ENCODE results near the gene GPBP1.
"Not testable (repeated sequence)": the region's sequence is repeated elsewhere in the genome, so short reads cannot be mapped to it uniquely, and the experiment has no call there.

Gene GPBP1

DNA sequence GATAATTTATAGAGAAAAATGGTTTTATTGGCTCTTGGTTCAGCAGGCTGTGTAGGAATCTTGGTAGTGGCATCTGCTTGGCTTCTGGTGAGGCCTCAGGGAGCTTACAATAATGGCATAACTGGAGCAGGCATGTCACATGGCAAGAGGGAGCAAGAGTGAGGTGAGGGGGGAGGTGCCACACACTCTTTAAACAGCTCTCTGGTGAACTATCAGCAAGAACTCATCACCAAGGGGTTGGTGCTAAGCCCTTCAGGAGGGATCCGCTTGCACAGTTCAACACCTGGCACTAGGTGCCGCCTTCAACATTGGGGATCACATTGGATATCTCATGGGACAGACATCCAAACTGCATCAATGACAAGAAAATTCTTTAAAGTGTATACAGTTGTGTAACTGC lies 10.5 kb downstream of the GPBP1 start:
- Histone ChIP-seq H3K79me1 (ENCODE audit: low read length) (no peaks in the 10 kb centered on the region), H3K4me3 (ENCODE audit: low read depth, low read length) (no peak overlapping the region), H3K4me1 (ENCODE audit: control insufficient read depth in 1 of 2, insufficient read depth in 2 of 2, low read length in 2 of 2) (peaks cover 3 to 6% of the 10 kb centered on the region in 2 experiments), H3K23ac (ENCODE audit: low read length) (no peak overlapping the region), H2AFZ (ENCODE audit: insufficient read depth, low read length, poor library complexity) (no peak overlapping the region), H3K27me3 (ENCODE audit: insufficient read depth, low read length) (no peaks in the 10 kb centered on the region), H3K27ac (ENCODE audit: low read depth, low read length) (no peak overlapping the region), H3K4ac (ENCODE audit: low read depth, low read length) (peak overlapping the region; percentile 73), H3K9me3 (ENCODE audit: insufficient read depth, low read depth, low read length) (no peaks in the 10 kb centered on the region), H3K9ac (ENCODE audit: low read length) (no peak overlapping the region), H4K8ac (ENCODE audit: low read depth, low read length) (no peak overlapping the region), H2BK12ac (ENCODE audit: low read length) (no peak overlapping the region), H3K14ac (ENCODE audit: low read length) (no peak overlapping the region), H3K4me2 (ENCODE audit: low read length) (no peak overlapping the region), H2BK120ac (ENCODE audit: insufficient read depth, low read length, poor library complexity) (no peak overlapping the region), H3K18ac (ENCODE audit: low read length) (no peak overlapping the region), H3K36me3 (ENCODE audit: control insufficient read depth in 1 of 2, insufficient read depth in 2 of 2, low read length in 2 of 2) (peaks cover 17 to 21% of the 10 kb centered on the region in 2 experiments), H4K12ac (ENCODE audit: low read depth, low read length) (no peak overlapping the region), H3K79me2 (ENCODE audit: control insufficient read depth, insufficient read depth, low read length, poor library complexity) (peaks cover 54% of the 10 kb centered on the region), H2AK5ac (ENCODE audit: low read length) (no peak overlapping the region), H2BK5ac (ENCODE audit: low read depth, low read length, poor library complexity) (no peak overlapping the region), H4K91ac (ENCODE audit: low read depth, low read length) (no peak overlapping the region)
- WGBS (ENCODE audit: extremely low coverage, insufficient coverage, insufficient read length), result no CpG with 5 or more reads among the region's 2 CpGs
- no peak for DNase-seq

DNA sequence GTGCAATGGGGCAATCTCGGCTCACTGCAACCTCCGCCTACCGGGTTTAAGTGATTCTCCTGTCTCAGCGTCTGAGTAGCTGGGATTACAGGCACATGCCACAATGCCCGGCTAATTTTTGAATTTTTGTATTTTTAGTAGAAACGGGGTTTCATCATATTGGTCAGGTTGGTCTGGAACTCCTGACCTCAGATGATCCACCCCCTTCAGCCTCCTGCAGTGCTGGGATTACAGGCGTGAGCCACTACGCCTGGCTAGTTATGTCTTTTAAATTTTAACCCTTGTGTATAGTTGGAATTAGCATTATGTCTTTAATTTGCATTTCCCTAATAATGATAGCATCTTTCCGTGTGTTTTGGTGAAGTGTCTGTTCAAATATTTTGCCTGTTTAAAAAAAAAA lies 11.5 kb downstream of the GPBP1 start:
- Histone ChIP-seq H2BK12ac (ENCODE audit: low read length) (no peak overlapping the region), H3K4me3 (ENCODE audit: low read depth, low read length) (no peak overlapping the region), H2BK120ac (ENCODE audit: insufficient read depth, low read length, poor library complexity) (no peak overlapping the region), H3K79me2 (ENCODE audit: control insufficient read depth, insufficient read depth, low read length, poor library complexity) (peaks cover 50% of the 10 kb centered on the region), H4K91ac (ENCODE audit: low read depth, low read length) (no peak overlapping the region), H3K4me1 (ENCODE audit: control insufficient read depth in 1 of 2, insufficient read depth in 2 of 2, low read length in 2 of 2) (peaks cover 0 to 3% of the 10 kb centered on the region in 2 experiments), H3K36me3 (ENCODE audit: control insufficient read depth in 1 of 2, insufficient read depth in 2 of 2, low read length in 2 of 2) (peaks cover 15 to 18% of the 10 kb centered on the region in 2 experiments), H4K12ac (ENCODE audit: low read depth, low read length) (no peak overlapping the region), H2AK5ac (ENCODE audit: low read length) (no peak overlapping the region), H3K18ac (ENCODE audit: low read length) (no peak overlapping the region), H3K9ac (ENCODE audit: low read length) (no peak overlapping the region), H3K23ac (ENCODE audit: low read length) (no peak overlapping the region), H3K14ac (ENCODE audit: low read length) (no peak overlapping the region), H3K79me1 (ENCODE audit: low read length) (no peaks in the 10 kb centered on the region), H4K8ac (ENCODE audit: low read depth, low read length) (no peak overlapping the region), H3K27ac (ENCODE audit: low read depth, low read length) (no peak overlapping the region), H3K9me3 (ENCODE audit: insufficient read depth, low read depth, low read length) (no peaks in the 10 kb centered on the region), H2AFZ (ENCODE audit: insufficient read depth, low read length, poor library complexity) (no peak overlapping the region), H3K27me3 (ENCODE audit: insufficient read depth, low read length) (no peaks in the 10 kb centered on the region), H3K4ac (ENCODE audit: low read depth, low read length) (peak overlapping the region; percentile 84), H2BK5ac (ENCODE audit: low read depth, low read length, poor library complexity) (no peak overlapping the region), H3K4me2 (ENCODE audit: low read length) (no peak overlapping the region)
- DNase-seq, result no peak
- no CpG with 5 or more reads among the region's 9 CpGs for WGBS (ENCODE audit: extremely low coverage, insufficient coverage, insufficient read length)

DNA sequence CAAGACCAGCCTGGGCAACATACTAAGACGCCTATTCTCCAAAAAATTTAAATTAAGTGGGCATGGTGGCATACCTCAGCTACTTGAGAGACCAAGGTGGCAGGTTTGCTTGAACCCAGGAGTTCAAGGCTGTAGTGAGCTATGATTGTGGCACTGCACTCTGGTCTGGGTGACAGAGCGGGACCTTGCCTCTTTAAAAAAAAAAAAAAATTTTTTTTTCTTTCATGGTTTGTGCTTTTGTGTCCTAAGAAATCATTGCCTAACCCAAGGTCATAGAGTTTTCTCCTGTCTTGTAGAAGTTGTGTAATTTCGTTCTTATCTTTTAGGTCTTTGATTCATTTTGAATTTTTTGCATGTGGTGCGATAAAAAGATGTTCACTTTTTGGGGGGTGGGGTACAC lies 12.3 kb downstream of the GPBP1 start:
- no peak overlapping the region for H3K4me3 ChIP-seq (ENCODE audit: low read depth, low read length)

DNA sequence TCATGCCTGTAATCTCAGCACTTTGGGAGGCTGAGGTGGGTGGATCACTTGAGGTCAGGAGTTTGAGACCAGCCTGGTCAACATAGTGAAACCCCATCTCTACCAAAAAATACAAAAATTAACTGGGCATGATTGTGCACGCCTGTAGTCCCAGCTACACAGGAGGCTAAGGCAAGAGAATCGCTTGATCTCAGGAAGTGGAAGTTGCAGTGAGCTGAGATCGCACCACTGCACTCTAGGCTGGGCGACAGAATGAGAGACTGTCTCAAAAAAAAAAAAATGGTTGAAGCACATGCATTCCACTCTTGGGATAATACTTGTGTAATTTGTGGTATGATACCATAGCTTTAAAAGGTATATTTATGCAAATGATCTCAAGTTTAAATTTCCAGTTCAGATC lies 14.1 kb downstream of the GPBP1 start:
- H3K27ac ChIP-seq (ENCODE audit: low read depth, low read length); H3K4me3 ChIP-seq (ENCODE audit: low read depth, low read length); H3K4me2 ChIP-seq (ENCODE audit: low read length); H2BK120ac ChIP-seq (ENCODE audit: insufficient read depth, low read length, poor library complexity); H3K14ac ChIP-seq (ENCODE audit: low read length); H4K91ac ChIP-seq (ENCODE audit: low read depth, low read length); H3K27me3 ChIP-seq (ENCODE audit: insufficient read depth, low read length); H2AFZ ChIP-seq (ENCODE audit: insufficient read depth, low read length, poor library complexity); H2BK5ac ChIP-seq (ENCODE audit: low read depth, low read length, poor library complexity); DNase-seq; H3K9me3 ChIP-seq (ENCODE audit: insufficient read depth, low read depth, low read length); H2AK5ac ChIP-seq (ENCODE audit: low read length); H3K18ac ChIP-seq (ENCODE audit: low read length); H3K23ac ChIP-seq (ENCODE audit: low read length); H2BK12ac ChIP-seq (ENCODE audit: low read length); H4K12ac ChIP-seq (ENCODE audit: low read depth, low read length); H3K79me1 ChIP-seq (ENCODE audit: low read length); H3K4me1 ChIP-seq (ENCODE audit: control insufficient read depth in 1 of 2, insufficient read depth in 2 of 2, low read length in 2 of 2); H4K8ac ChIP-seq (ENCODE audit: low read depth, low read length); H3K9ac ChIP-seq (ENCODE audit: low read length): not testable (repeated sequence)
- WGBS (ENCODE audit: extremely low coverage, insufficient coverage, insufficient read length), result no CpG with 5 or more reads among the region's 4 CpGs
- peak overlapping the region; percentile 97 for H3K4ac ChIP-seq (ENCODE audit: low read depth, low read length)
- peaks cover 40% of the 10 kb centered on the region for H3K79me2 ChIP-seq (ENCODE audit: control insufficient read depth, insufficient read depth, low read length, poor library complexity)
- H3K36me3 ChIP-seq (ENCODE audit: control insufficient read depth in 1 of 2, insufficient read depth in 2 of 2, low read length in 2 of 2), result peaks cover 12 to 17% of the 10 kb centered on the region in 2 experiments

More for the DNA sequence above, 12.3 kb downstream of the GPBP1 start:
- H2AFZ ChIP-seq (ENCODE audit: insufficient read depth, low read length, poor library complexity), result no peak overlapping the region
- H2AK5ac ChIP-seq (ENCODE audit: low read length), result no peak overlapping the region
- peak overlapping the region; percentile 96 for H3K4ac ChIP-seq (ENCODE audit: low read depth, low read length)
- no peak overlapping the region for H4K91ac ChIP-seq (ENCODE audit: low read depth, low read length)
- no CpG with 5 or more reads among the region's 4 CpGs for WGBS (ENCODE audit: extremely low coverage, insufficient coverage, insufficient read length)
- no peak overlapping the region for H2BK5ac ChIP-seq (ENCODE audit: low read depth, low read length, poor library complexity)
- no peak overlapping the region for H2BK12ac ChIP-seq (ENCODE audit: low read length)
- no peaks in the 10 kb centered on the region for H3K27me3 ChIP-seq (ENCODE audit: insufficient read depth, low read length)
- H3K9ac ChIP-seq (ENCODE audit: low read length), result no peak overlapping the region
- no peak overlapping the region for H4K8ac ChIP-seq (ENCODE audit: low read depth, low read length)
- no peak overlapping the region for H3K18ac ChIP-seq (ENCODE audit: low read length)
- H3K14ac ChIP-seq (ENCODE audit: low read length), result no peak overlapping the region
- H3K27ac ChIP-seq (ENCODE audit: low read depth, low read length), result no peak overlapping the region
- no peaks in the 10 kb centered on the region for H3K79me1 ChIP-seq (ENCODE audit: low read length)
- H3K4me1 ChIP-seq (ENCODE audit: control insufficient read depth in 1 of 2, insufficient read depth in 2 of 2, low read length in 2 of 2), result peaks cover 2 to 3% of the 10 kb centered on the region in 2 experiments
- peaks cover 13 to 18% of the 10 kb centered on the region in 2 experiments for H3K36me3 ChIP-seq (ENCODE audit: control insufficient read depth in 1 of 2, insufficient read depth in 2 of 2, low read length in 2 of 2)
- no peaks in the 10 kb centered on the region for H3K9me3 ChIP-seq (ENCODE audit: insufficient read depth, low read depth, low read length)
- H3K4me2 ChIP-seq (ENCODE audit: low read length), result no peak overlapping the region
- no peak overlapping the region for H2BK120ac ChIP-seq (ENCODE audit: insufficient read depth, low read length, poor library complexity)
- DNase-seq, result no peak
- H4K12ac ChIP-seq (ENCODE audit: low read depth, low read length), result no peak overlapping the region
- peaks cover 51% of the 10 kb centered on the region for H3K79me2 ChIP-seq (ENCODE audit: control insufficient read depth, insufficient read depth, low read length, poor library complexity)
- no peak overlapping the region for H3K23ac ChIP-seq (ENCODE audit: low read length)
